ENCODE measurements around the gene MGME1.

The MGME1 gene, protein sequence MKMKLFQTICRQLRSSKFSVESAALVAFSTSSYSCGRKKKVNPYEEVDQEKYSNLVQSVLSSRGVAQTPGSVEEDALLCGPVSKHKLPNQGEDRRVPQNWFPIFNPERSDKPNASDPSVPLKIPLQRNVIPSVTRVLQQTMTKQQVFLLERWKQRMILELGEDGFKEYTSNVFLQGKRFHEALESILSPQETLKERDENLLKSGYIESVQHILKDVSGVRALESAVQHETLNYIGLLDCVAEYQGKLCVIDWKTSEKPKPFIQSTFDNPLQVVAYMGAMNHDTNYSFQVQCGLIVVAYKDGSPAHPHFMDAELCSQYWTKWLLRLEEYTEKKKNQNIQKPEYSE

DNA sequence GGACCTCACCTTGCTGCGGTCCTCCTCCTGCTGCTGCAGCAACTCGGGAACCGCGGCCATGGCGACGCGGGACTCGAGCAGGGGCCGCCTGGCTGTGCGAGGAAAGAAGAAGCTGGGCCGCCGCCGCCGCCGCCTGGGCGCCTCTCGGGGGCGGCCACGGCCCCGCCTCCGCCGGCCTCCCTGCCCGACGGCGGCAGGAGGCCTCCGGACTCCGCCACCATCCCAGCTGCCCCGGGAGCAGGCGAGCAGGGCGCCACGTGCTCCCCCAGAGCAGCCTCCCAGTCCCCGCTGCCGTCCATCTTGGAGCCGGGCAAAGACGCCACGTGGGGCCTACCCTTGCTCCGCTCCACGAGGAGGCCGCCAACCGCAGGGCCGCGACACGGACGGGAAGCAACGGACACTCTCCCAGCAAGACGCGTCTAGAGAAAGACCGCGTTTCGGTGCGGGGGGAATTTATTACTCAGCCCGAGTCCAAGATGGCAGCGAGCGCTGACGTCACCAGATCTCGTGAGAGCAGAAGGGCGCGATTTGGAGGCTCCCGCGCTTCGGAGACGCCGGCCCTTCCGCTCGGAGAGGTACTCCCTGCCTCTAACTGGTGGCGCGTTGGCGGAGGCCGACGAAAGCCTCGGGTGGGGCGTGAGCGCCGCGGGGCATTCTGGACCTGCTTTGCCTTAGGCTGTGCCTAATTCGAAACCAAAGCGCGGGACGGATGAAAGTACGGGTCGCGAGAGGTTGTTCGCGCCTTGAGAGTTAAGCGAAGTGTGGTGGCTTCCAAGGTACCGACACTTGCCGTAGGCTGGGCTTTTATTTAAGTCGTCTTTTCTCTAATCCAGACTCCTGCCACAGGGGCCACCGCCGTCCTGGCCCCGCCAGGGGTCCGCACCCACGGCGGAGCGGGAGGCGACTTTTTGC is at the start of gene MGME1, which contains the start of gene SNX5:
Gene MGME1 (plus strand): TSS at position 653 of the 912 bp plus-strand sequence. CDS start 842 bp downstream, outside the sequence.
Gene SNX5 (minus strand): TSS at position 429 of the 912 bp plus-strand sequence. CDS start 369 bp downstream, at position 60.
- Mint-ChIP-seq H3K4me3 (peak within 1 kb of the TSS; percentile 99), H3K4me1 (ENCODE audit: low read depth) (peaks cover 48% of the 10 kb centered on the region), H3K27me3 (ENCODE audit: low read depth) (no peaks in the 10 kb centered on the region), H3K36me3 (ENCODE audit: low read depth) (peaks cover 74% of the 10 kb centered on the region), H3K27ac (peak within 1 kb of the TSS; percentile 98), H3K9me3 (no peaks in the 10 kb centered on the region)
- peak; percentile 100 for DNase-seq (ENCODE audit: low spot score)

DNA sequence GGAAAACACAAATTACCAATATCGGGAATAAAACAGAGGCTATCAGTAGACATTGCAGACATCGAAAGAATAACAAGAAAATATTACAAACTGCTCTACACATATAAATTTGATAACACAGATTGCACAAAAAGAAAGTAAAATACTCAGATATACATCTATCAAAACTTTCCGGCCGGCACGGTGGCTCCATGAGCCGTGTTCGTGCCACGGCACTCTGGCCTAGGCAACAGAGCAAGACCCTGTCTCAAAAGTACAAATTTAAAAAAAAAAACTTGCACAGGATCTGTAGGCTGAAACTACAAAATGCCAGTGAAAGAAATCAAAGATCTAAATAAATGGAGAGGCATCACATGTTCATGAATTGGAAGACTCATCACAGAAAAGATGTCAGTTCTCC is 49.7 kb upstream of the MGME1 start:
- no peak for DNase-seq (ENCODE audit: low spot score)
- Mint-ChIP-seq H3K27ac (no peak overlapping the region), H3K4me3 (no peak overlapping the region), H3K4me1 (ENCODE audit: low read depth) (peaks cover 6% of the 10 kb centered on the region), H3K36me3 (ENCODE audit: low read depth) (no peaks in the 10 kb centered on the region), H3K9me3 (no peaks in the 10 kb centered on the region), H3K27me3 (ENCODE audit: low read depth) (peaks cover 21% of the 10 kb centered on the region)

DNA sequence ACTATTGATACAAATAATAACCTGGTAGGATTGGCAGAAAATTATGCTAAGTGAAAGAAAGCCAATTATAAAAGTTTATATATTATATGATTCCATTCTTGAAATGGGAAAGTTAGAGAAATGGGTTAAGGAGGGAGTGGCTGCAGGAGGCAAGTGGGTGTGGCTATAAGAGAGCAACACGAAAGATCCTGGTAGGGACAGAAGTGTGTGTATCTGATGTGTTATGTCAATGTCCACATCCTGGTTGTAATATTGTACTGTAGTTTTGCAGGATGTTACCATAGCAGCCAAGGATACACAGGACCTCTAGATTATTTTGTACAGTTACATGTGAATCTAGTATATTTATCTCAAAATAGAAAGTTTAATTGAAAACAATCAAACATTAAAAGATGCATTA is 47.0 kb upstream of the MGME1 start:
- Mint-ChIP-seq H3K4me3 (no peak overlapping the region), H3K4me1 (ENCODE audit: low read depth) (peaks cover 2% of the 10 kb centered on the region), H3K9me3 (no peaks in the 10 kb centered on the region), H3K36me3 (ENCODE audit: low read depth) (no peaks in the 10 kb centered on the region), H3K27ac (no peak overlapping the region), H3K27me3 (ENCODE audit: low read depth) (peaks cover 23% of the 10 kb centered on the region)
- DNase-seq (ENCODE audit: low spot score): no peak

DNA sequence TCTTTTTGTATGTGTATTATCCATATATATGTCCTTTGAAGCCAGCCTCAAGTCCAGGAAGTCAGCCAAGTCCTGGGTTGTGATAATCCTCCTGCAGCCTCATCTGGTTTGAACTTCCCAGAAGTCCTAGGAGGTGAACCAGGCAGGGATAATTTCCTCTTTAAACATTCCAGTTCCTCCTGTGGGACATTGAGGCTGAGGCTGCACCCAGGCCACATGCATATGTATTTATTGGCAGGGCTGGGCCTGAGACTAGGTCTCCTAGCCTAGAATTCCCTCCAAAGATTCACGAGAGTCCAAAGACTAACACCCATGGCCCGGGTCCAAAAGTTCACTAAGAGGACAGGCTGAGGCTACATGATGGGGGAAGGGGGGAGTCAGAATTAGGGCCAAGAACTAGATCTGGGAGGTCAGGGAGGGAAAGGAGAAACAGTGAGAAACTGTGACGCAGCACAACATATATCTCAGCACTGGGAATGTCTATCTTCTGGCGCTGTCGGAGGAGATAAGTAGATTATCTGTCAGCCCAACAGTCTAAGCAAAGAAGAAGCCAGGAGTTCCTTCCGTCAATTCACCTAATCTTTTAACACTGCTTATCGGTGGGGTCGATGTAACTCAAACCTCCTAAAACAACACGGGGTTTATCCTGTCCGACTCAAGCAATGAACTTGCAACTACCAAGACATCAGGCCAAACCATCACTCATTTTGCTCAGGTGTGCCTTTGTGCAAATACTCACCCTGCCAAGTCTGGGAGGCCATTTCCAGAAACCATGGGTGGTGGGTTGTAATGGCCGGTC is 43.5 kb upstream of the MGME1 start:
- DNase-seq (ENCODE audit: low spot score): no peak
- no peaks in the 10 kb centered on the region for H3K9me3 Mint-ChIP-seq
- H3K4me3 Mint-ChIP-seq: no peak overlapping the region
- no peaks in the 10 kb centered on the region for H3K36me3 Mint-ChIP-seq (ENCODE audit: low read depth)
- peaks cover 21% of the 10 kb centered on the region for H3K27me3 Mint-ChIP-seq (ENCODE audit: low read depth)
- H3K4me1 Mint-ChIP-seq (ENCODE audit: low read depth): no peaks in the 10 kb centered on the region
- no peak overlapping the region for H3K27ac Mint-ChIP-seq

DNA sequence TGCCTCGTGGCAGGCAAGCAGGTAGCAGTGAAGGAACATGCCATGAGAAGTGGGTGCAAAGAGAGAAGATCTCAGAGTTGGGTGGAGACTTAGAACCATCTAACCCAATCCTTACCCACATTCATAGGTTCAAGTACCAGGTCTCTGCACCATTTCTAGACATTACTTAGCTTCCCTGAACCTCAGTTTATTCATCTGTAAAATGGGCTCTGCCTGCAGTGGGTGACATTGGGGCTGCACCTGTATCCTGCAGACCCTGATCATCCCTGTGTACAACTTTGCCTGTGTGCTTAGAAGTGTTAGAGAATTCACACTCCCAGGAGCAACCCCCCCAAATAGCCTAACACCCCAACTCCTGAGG is 42.9 kb upstream of the MGME1 start:
- DNase-seq (ENCODE audit: low spot score): no peak
- Mint-ChIP-seq H3K27me3 (ENCODE audit: low read depth) (peaks cover 18% of the 10 kb centered on the region), H3K4me3 (no peak overlapping the region), H3K4me1 (ENCODE audit: low read depth) (no peaks in the 10 kb centered on the region), H3K27ac (no peak overlapping the region), H3K36me3 (ENCODE audit: low read depth) (no peaks in the 10 kb centered on the region), H3K9me3 (no peaks in the 10 kb centered on the region)

DNA sequence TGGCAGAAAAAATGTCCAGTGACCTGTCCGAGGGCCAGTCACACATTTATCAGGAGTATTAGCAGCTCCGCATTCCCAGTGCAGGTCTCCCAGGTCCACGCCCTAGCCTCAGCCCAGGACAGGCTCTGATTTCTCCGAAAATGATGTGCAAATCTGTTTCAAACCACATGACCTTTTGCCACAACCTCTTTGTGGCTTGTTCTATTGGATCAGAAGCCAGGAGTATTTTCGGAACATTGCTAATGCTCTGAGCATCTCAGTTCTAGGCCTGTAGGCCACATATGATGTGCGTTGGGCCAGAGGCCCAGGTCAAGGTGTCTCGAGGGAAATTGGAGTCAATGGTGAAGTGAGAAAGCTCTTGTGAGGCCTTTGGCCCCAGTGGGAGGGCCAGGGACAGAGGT is 40.6 kb upstream of the MGME1 start:
- DNase-seq (ENCODE audit: low spot score): no peak
- Mint-ChIP-seq H3K4me3 (no peak overlapping the region), H3K36me3 (ENCODE audit: low read depth) (no peaks in the 10 kb centered on the region), H3K9me3 (no peaks in the 10 kb centered on the region), H3K4me1 (ENCODE audit: low read depth) (no peaks in the 10 kb centered on the region), H3K27ac (no peak overlapping the region), H3K27me3 (ENCODE audit: low read depth) (peaks cover 11% of the 10 kb centered on the region)

DNA sequence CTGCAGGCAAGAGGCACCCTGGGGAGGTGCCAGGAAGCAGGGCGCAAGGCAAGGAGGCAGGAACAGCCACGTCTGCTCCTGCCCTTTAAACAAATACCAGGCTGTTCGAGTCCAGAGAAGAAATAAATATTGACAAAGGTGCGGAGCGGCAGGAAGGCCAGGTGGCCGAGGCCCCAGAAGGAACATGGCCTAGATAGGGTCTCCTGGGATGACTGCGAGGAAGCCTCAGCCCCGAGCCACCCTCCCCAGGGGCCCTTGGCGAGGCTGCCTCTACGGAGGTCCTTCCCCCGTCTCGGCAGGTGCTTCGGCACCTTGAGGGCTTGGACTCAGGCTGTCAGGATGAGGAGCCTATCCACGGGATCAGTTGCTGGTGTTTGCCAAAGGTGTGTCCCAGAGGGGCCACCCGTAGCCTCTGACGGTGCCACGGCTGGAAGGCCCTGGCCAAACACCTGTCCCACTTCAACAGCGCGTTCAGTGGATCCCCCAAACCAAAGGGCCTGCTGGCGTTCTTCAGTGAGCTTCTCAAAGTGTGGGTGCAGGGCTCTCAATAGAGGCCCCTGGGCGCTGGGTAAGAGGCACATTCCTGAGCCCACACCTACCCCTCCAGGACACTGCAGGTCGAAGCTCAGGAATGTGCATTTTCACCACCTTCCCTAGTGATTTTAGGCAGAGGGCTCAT is 40.0 kb upstream of the MGME1 start:
- Mint-ChIP-seq H3K4me3 (no peak overlapping the region), H3K36me3 (ENCODE audit: low read depth) (no peaks in the 10 kb centered on the region), H3K27me3 (ENCODE audit: low read depth) (peaks cover 7% of the 10 kb centered on the region), H3K4me1 (ENCODE audit: low read depth) (no peaks in the 10 kb centered on the region), H3K9me3 (no peaks in the 10 kb centered on the region), H3K27ac (no peak overlapping the region)
- no peak for DNase-seq (ENCODE audit: low spot score)

DNA sequence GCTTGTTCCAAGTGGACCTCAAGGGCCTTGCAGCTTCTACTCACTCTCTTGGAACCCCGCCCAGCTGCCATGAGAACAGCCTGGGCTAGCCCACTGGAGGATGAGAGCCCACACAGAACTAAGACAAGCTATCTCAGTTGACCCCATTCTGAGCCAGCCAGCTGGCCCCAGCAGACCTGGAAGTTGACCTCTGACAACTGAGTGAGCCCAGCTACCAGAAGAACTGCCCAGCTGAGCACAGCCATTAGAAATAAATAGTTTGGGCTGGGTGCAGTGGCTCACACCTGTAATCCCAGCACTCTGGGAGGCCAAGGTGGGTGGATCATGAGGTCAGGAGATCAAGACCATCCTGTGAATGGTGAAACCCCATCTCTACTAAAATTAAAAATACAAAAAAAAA is 37.3 kb upstream of the MGME1 start:
- H3K9me3 Mint-ChIP-seq: no peaks in the 10 kb centered on the region
- H3K27ac Mint-ChIP-seq: no peak overlapping the region
- H3K4me3 Mint-ChIP-seq: no peak overlapping the region
- no peaks in the 10 kb centered on the region for H3K36me3 Mint-ChIP-seq (ENCODE audit: low read depth)
- no peaks in the 10 kb centered on the region for H3K4me1 Mint-ChIP-seq (ENCODE audit: low read depth)
- no peak for DNase-seq (ENCODE audit: low spot score)
- H3K27me3 Mint-ChIP-seq (ENCODE audit: low read depth): peaks cover 2% of the 10 kb centered on the region

DNA sequence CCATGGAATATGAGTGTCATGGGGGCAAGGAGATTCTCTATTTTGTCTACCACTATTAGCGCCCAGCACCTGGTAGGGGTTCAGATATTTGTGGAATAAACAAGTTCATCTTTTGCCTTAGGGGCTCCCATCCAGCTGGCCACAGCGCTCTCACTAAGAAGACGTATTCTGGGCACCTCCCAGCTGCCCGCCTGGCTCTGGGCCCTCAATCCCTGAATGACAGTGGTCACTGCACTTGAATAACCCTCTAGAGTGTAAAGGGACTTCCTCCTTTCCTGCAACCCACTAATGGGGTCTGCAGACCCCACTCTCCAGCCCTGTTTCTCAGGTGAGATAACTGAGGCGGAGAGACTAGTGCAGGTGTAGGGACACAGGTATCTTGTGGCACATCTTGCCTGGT is 36.4 kb upstream of the MGME1 start:
- Mint-ChIP-seq H3K27me3 (ENCODE audit: low read depth) (no peaks in the 10 kb centered on the region), H3K27ac (no peak overlapping the region), H3K4me3 (no peak overlapping the region), H3K36me3 (ENCODE audit: low read depth) (no peaks in the 10 kb centered on the region), H3K9me3 (no peaks in the 10 kb centered on the region), H3K4me1 (ENCODE audit: low read depth) (no peaks in the 10 kb centered on the region)
- no peak for DNase-seq (ENCODE audit: low spot score)

DNA sequence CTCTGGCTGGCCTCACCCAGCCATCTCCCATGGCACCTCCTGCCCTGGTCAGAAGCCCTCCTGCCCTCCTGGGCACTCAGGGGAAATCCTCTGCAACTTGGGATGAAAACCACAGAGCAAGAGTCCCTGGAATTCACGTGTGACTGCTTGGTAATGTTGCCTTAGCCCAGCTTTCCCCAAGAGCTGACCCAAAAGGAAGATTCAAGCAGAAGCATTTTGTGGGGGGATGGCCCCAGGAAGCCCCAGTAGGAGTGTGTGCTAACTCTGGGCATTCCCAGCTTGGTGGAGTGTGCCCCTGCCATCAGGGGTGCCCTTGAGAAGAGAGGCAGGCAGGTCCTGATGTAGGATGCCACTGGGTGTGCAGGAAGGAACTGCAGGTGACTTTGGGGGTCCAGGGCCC is 35.7 kb upstream of the MGME1 start:
- H3K27ac Mint-ChIP-seq: no peak overlapping the region
- no peaks in the 10 kb centered on the region for H3K9me3 Mint-ChIP-seq
- no peak overlapping the region for H3K4me3 Mint-ChIP-seq
- H3K36me3 Mint-ChIP-seq (ENCODE audit: low read depth): no peaks in the 10 kb centered on the region
- no peak for DNase-seq (ENCODE audit: low spot score)
- H3K27me3 Mint-ChIP-seq (ENCODE audit: low read depth): no peaks in the 10 kb centered on the region
- H3K4me1 Mint-ChIP-seq (ENCODE audit: low read depth): no peaks in the 10 kb centered on the region

DNA sequence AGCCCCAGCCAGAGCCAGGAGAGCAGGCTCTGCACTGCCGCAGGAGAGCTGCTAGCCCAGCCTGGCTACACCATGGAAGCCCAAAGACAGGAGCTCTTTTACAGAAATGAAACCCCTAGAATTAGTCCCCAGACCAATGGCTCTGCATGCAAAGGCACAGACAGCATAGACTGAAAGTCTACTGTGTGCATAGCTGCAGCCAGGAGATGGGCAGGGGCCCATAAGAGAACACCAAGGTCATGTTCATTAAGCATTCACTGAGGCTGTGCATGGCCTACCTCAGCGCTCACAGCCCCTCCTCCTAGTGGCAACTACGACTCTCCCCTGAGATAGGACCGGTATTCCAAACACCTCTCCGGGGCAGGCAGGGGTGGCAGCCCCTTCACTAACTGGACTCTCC is 35.1 kb upstream of the MGME1 start:
- DNase-seq (ENCODE audit: low spot score): no peak
- no peak overlapping the region for H3K27ac Mint-ChIP-seq
- H3K36me3 Mint-ChIP-seq (ENCODE audit: low read depth): no peaks in the 10 kb centered on the region
- H3K27me3 Mint-ChIP-seq (ENCODE audit: low read depth): no peaks in the 10 kb centered on the region
- no peaks in the 10 kb centered on the region for H3K9me3 Mint-ChIP-seq
- no peaks in the 10 kb centered on the region for H3K4me1 Mint-ChIP-seq (ENCODE audit: low read depth)
- no peak overlapping the region for H3K4me3 Mint-ChIP-seq

DNA sequence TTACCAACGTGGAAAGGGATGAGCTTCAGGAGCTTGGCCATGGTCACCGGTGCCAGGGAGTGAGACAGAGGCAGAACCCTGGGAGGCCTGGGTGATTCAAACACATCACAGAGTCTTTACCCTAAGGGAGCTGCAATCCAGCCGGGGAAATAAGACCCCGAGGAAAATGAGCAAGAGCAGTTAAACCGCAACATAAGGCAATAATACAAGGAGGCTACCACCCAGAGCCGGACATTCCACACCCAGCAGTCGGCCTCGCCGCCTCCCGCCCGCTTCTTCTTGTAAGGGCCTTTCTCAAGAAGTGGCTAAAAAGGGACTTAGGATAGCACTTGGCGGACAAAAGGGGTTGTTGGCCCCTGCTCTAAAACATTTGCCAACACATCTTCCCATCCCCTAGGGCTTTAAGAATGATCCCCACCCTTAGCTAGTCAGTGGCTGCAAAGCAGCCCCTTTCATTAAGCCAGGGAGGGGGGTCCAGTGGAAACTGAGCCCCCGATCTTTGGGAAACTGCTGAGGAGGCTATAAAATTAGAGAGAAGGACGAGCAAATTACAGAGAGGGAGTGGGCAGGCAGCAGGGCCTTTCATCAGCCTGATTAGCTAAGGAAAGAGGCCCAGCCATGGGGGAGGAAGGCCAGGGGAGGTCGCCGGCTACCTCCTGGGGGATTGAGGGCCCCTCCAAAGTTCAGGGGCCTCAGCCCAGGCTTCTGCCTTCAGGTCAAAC is 34.5 kb upstream of the MGME1 start:
- Mint-ChIP-seq H3K9me3 (no peaks in the 10 kb centered on the region), H3K4me3 (no peak overlapping the region), H3K27me3 (ENCODE audit: low read depth) (no peaks in the 10 kb centered on the region), H3K27ac (no peak overlapping the region), H3K4me1 (ENCODE audit: low read depth) (peaks cover 2% of the 10 kb centered on the region), H3K36me3 (ENCODE audit: low read depth) (peaks cover 2% of the 10 kb centered on the region)
- no peak for DNase-seq (ENCODE audit: low spot score)

DNA sequence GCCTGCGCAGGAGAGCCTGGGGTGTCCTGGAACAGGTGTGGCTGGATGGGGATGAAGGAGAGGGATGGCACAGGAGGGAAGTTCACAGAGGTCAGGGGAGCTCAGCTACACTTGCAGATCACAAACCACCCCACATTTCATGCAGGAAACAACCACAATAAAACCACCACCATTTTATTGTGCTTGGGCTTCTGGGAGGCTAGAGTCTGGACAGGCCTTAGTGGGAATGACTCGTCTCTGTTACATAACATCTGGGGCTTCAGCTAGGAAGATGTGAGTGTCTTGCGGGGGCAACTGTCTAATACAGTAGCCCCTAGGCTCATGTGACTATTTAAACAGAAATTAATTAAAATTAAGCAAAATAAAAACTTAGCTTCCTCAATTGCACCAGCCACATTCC is 33.6 kb upstream of the MGME1 start:
- H3K27ac Mint-ChIP-seq: no peak overlapping the region
- peaks cover 2% of the 10 kb centered on the region for H3K36me3 Mint-ChIP-seq (ENCODE audit: low read depth)
- H3K27me3 Mint-ChIP-seq (ENCODE audit: low read depth): no peaks in the 10 kb centered on the region
- peaks cover 9% of the 10 kb centered on the region for H3K4me1 Mint-ChIP-seq (ENCODE audit: low read depth)
- DNase-seq (ENCODE audit: low spot score): no peak
- H3K4me3 Mint-ChIP-seq: no peak overlapping the region
- H3K9me3 Mint-ChIP-seq: no peaks in the 10 kb centered on the region

Data from T-helper 2 cell treated with Interferon-gamma antibody and Interleukin-4, amounts not matched to agents 5 μg/mL and 100 μg/mL, for 36 hours (primary cell).